H1 (cell line): ENCODE results near the gene UPF2. TPM values are rescaled to one million over a fixed set of nuclear protein-coding genes. Genes with fewer than 3 reads are reported as not detected.
A peak's percentile ranks its signal among the peaks of the same experiment; 100 is the strongest.

Experiments used
- CTCF ChIA-PET: fragments of 300-600 bp; sonication (Branson Sonifier 250); formaldehyde crosslinking; loops from one replicate; lab custom pipeline; 2021; ENCODE audit not compliant: partially characterized antibody; lab: Charles Lee
- POLR2A ChIA-PET: fragments of 300-600 bp; sonication (Branson Sonifier 250); formaldehyde crosslinking; loops from one replicate; lab custom pipeline; 2021; ENCODE audit warnings: inconsistent platforms; ENCODE audit not compliant: partially characterized antibody; lab: Charles Lee
- DNase-seq, 2 experiments: peaks; one replicate each; pipeline versions ENCODE4 v3.0.0 to v3.0.0-alpha.2; 2010 to 2022; ENCODE audit warnings: low spot score in 2 of 2, low read depth in 1 of 2, mixed read lengths in 1 of 2
- FAIRE-seq: peaks from 2 replicates; lab custom pipeline; 2011; peaks lifted over from hg19 to GRCh38; lab: Jason Lieb, UNC
- H2AFZ ChIP-seq: 2 replicates; pipeline ENCODE4 v1.8.1; 2012; ENCODE audit warnings: low read length, inconsistent platforms
- H2AK5ac ChIP-seq: 2 replicates; pipeline ENCODE4 v1.6.1; 2013; ENCODE audit warnings: low read depth, low read length
- H2BK120ac ChIP-seq: replicated peaks from 2 replicates; pipeline ENCODE3; 2013; ENCODE audit warnings: low read depth, low read length, inconsistent platforms
- H2BK12ac ChIP-seq: 2 replicates; pipeline ENCODE4 v1.6.1; 2013; ENCODE audit warnings: low read depth, low read length
- H2BK15ac ChIP-seq: 2 replicates; pipeline ENCODE4 v1.6.1; 2013; ENCODE audit warnings: low read length
- H2BK20ac ChIP-seq: 2 replicates; pipeline ENCODE4 v1.6.1; 2013; ENCODE audit warnings: low read length
- H2BK5ac ChIP-seq: 2 replicates; pipeline ENCODE4 v1.6.1; 2013; ENCODE audit warnings: low read depth, low read length
- H3K14ac ChIP-seq: 2 replicates; pipeline ENCODE4 v1.6.1; 2013; ENCODE audit warnings: inconsistent platforms; ENCODE audit not compliant: insufficient read length
- H3K18ac ChIP-seq: 2 replicates; pipeline ENCODE4 v1.6.1; 2013; ENCODE audit warnings: low read length; ENCODE audit errors: extremely low read depth
- H3K23ac ChIP-seq: 2 replicates; pipeline ENCODE4 v1.6.1; 2013; ENCODE audit warnings: inconsistent platforms; ENCODE audit not compliant: insufficient read length
- H3K23me2 ChIP-seq: 2 replicates; pipeline ENCODE4 v1.6.1; 2013; ENCODE audit warnings: low read depth, low read length
- H3K27ac ChIP-seq: 2 replicates; pipeline ENCODE4 v1.6.1; 2011; ENCODE audit warnings: low read depth, low read length, inconsistent platforms
- H3K27me3 ChIP-seq, 4 experiments: replicated peaks in 1 of 4; 1 replicate in 1 of 4; 2 replicates in 3 of 4; pipeline versions ENCODE4 v1.6.1 to v1.8.1; 2011 to 2013; ENCODE audit warnings: low read length in 3 of 4, mild to moderate bottlenecking in 3 of 4, inconsistent platforms in 2 of 4, mixed read lengths in 2 of 4, moderate library complexity in 1 of 4; ENCODE audit not compliant: control insufficient read depth in 3 of 4, insufficient read depth in 3 of 4; ENCODE audit errors: extremely low read depth in 1 of 4
- H3K36me3 ChIP-seq, 4 experiments: 2 replicates each; pipeline versions ENCODE4 v1.6.1 to v1.8.1; 2011 to 2013; ENCODE audit warnings: mild to moderate bottlenecking in 4 of 4, low read length in 3 of 4, moderate library complexity in 2 of 4, control low read depth in 1 of 4, inconsistent platforms in 1 of 4; ENCODE audit not compliant: insufficient read depth in 4 of 4, control insufficient read depth in 2 of 4
- H3K4ac ChIP-seq: replicated peaks from 2 replicates; pipeline ENCODE3; 2013; ENCODE audit warnings: low read length, low read depth, mixed read lengths, inconsistent platforms; ENCODE audit not compliant: insufficient read length
- H3K4me1 ChIP-seq, 4 experiments: replicated peaks in 1 of 4; 1 replicate in 1 of 4; 2 replicates in 3 of 4; pipeline versions ENCODE4 v1.6.1 to v1.8.1; 2011 to 2013; ENCODE audit warnings: low read length in 3 of 4, inconsistent platforms in 2 of 4, mixed read lengths in 1 of 4; ENCODE audit not compliant: insufficient read depth in 4 of 4, control insufficient read depth in 3 of 4
- H3K4me2 ChIP-seq, 2 experiments: 2 replicates each; pipeline versions ENCODE4 v1.6.1 to v1.8.1; 2011 to 2013; ENCODE audit warnings: low read depth in 2 of 2, low read length in 2 of 2, control low read depth in 1 of 2, inconsistent platforms in 1 of 2, mild to moderate bottlenecking in 1 of 2; ENCODE audit not compliant: insufficient read depth in 1 of 2
- H3K4me3 ChIP-seq, 4 experiments: fragments of 200-600, 300-600 bp in 1 of 4; sonication (generic), shearing (Covaris generic), sonication (Bioruptor Twin) in 1 of 4; 2 replicates each; pipeline versions ENCODE4 v1.5.1 to v1.8.1; 2011 to 2016; ENCODE audit warnings: low read length in 4 of 4, low read depth in 3 of 4, control low read depth in 2 of 4, inconsistent platforms in 2 of 4, mild to moderate bottlenecking in 2 of 4, mixed read lengths in 1 of 4, moderate library complexity in 1 of 4; ENCODE audit not compliant: insufficient read depth in 2 of 4; ENCODE audit errors: extremely low read depth in 1 of 4
- H3K56ac ChIP-seq: replicated peaks from 2 replicates; pipeline ENCODE3; 2013; ENCODE audit warnings: low read depth, mild to moderate bottlenecking, mixed read lengths, low read length, inconsistent platforms; ENCODE audit not compliant: insufficient read length
- H3K79me1 ChIP-seq: 2 replicates; pipeline ENCODE4 v1.6.1; 2013; ENCODE audit warnings: low read depth, low read length, control low read depth
- H3K79me2 ChIP-seq, 2 experiments: 2 replicates each; pipeline versions ENCODE4 v1.6.1 to v1.8.1; 2012 to 2013; ENCODE audit warnings: low read length in 2 of 2, mild to moderate bottlenecking in 2 of 2, inconsistent platforms in 1 of 2; ENCODE audit not compliant: insufficient read depth in 2 of 2, control insufficient read depth in 1 of 2
- H3K9ac ChIP-seq, 4 experiments: replicated peaks in 1 of 4; 1 replicate in 1 of 4; 2 replicates in 3 of 4; pipeline versions ENCODE4 v1.6.1 to v1.8.1; 2011 to 2013; ENCODE audit warnings: low read depth in 3 of 4, low read length in 3 of 4, control low read depth in 2 of 4, mild to moderate bottlenecking in 2 of 4, moderate library complexity in 2 of 4, inconsistent platforms in 1 of 4; ENCODE audit errors: extremely low read depth in 1 of 4
- H3K9me3 ChIP-seq, 2 experiments: 2 replicates each; pipeline versions ENCODE4 v1.6.1 to v1.8.1; 2012 to 2013; ENCODE audit warnings: mild to moderate bottlenecking in 2 of 2, moderate library complexity in 2 of 2, control low read depth in 1 of 2, inconsistent platforms in 1 of 2, low read depth in 1 of 2, low read length in 1 of 2, mixed read lengths in 1 of 2; ENCODE audit not compliant: insufficient read depth in 2 of 2
- H4K20me1 ChIP-seq, 2 experiments: replicated peaks in 1 of 2; 2 replicates each; pipeline versions ENCODE3 to v1.8.1; 2011 to 2013; ENCODE audit warnings: inconsistent platforms in 2 of 2, low read length in 2 of 2, mild to moderate bottlenecking in 1 of 2; ENCODE audit not compliant: insufficient read depth in 2 of 2, control insufficient read depth in 1 of 2
- H4K5ac ChIP-seq: 2 replicates; pipeline ENCODE4 v1.6.1; 2013; ENCODE audit warnings: low read length, low read depth, mixed read lengths, inconsistent platforms; ENCODE audit not compliant: insufficient read length
- H4K8ac ChIP-seq: 2 replicates; pipeline ENCODE4 v1.8.0; 2013; ENCODE audit warnings: mild to moderate bottlenecking, moderate library complexity, low read length, inconsistent platforms; ENCODE audit not compliant: insufficient read depth; ENCODE audit errors: extremely low read depth
- H4K91ac ChIP-seq: replicated peaks from 2 replicates; pipeline ENCODE3; 2013; ENCODE audit warnings: low read length, mixed read lengths, inconsistent platforms; ENCODE audit not compliant: insufficient read length
- SUZ12 ChIP-seq: fragments of 200-600 bp; sonication (generic); IDR thresholded peaks from 2 replicates; pipeline ENCODE4 v1.6.1; 2012; ENCODE audit warnings: mild to moderate bottlenecking, inconsistent platforms, low read length, moderate library complexity, mixed read lengths
- TEAD4 ChIP-seq: IDR thresholded peaks from 2 replicates; pipeline ENCODE4 v1.6.1; 2012; ENCODE audit warnings: low read depth, low read length, inconsistent platforms, mixed read lengths
- YY1 ChIP-seq: IDR thresholded peaks from 2 replicates; pipeline ENCODE4 v1.6.1; 2011; ENCODE audit warnings: low read depth, mild to moderate bottlenecking, low read length
- WGBS, 2 experiments: shearing (Covaris generic) in 1 of 2; methylation state at CpG; one replicate each; pipeline versions ENCODE4 v1.1.6 to v1.1.7; 2013 to 2015; ENCODE audit warnings: low lambda C conversion rate in 2 of 2, mixed read lengths in 2 of 2, inconsistent platforms in 1 of 2, low coverage in 1 of 2, missing lambda C conversion rate in 1 of 2; ENCODE audit not compliant: insufficient replicate concordance in 2 of 2, insufficient coverage in 1 of 2, insufficient read length in 1 of 2; ENCODE audit errors: extremely low coverage in 1 of 2, missing lambda C conversion rate in 1 of 2; 5-methylcytosine and 5-hydroxymethylcytosine counted together
- polyA plus RNA-seq, 7 experiments: library from polyadenylated mRNA; depleted of rRNA in 3 of 7; stranded (reverse) in 5 of 7; unstranded in 2 of 7; fragments of >200 nt in 5 of 7; fragments of 200-250 nt in 2 of 7; gene quantifications; 1 replicate in 5 of 7; 2 replicates in 1 of 7; 4 replicates in 1 of 7; pipeline versions ENCODE4 v1.2.1 to v1.2.3, GENCODE V29; 2011 to 2013; ENCODE audit warnings: missing spikeins in 2 of 7, mixed read lengths in 2 of 7
- total RNA-seq: library from RNA; stranded (reverse); fragmentation: NEBNext Ultra II Directional; extraction: Animal tissue kit (Norgen Biotek cat#: 25700); gene quantifications from 2 replicates; pipeline ENCODE4 v1.2.1, GENCODE V29; 2021

UPF2 gene
- total and polyA plus RNA-seq, 2 of the 8 experiments (the other 6 are each of a cell fraction or from before 2014, with no cell fraction given), result 6.2 to 32.8 TPM

DNA sequence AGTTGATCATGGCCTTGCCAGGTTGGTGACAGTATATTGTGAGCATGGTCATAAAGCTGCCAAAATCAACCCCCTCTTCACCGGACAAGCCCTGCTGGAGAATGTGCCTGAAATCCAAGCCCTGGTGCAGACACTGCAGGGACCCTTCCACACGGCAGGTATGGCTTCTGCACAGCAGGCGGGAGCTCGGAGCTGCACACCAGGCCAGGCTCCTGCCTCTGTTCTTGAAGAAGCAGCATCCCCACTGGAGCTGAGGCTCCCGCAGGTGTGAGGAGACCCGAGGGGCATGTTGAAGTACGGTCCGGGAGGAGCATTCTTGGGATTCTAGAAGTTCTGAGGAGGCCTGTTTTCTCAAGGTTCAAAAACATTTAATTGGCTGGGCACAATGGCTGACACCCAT, 38.9 kb upstream of the UPF2 start:
- H3K79me2 ChIP-seq, result no peaks in the 10 kb centered on the region; a peak in 1 of 4 replicates
- H2BK120ac ChIP-seq, result no peak overlapping the region
- DNase-seq (peak; percentile 5 to 48), FAIRE-seq (no peak)
- H3K27me3 ChIP-seq, result no peaks in the 10 kb centered on the region
- no peaks in the 10 kb centered on the region for H3K23me2 ChIP-seq
- no peak overlapping the region for H3K23ac ChIP-seq
- 71% methylated on average over 8 of the region's 8 CpGs; no CpG with 5 or more reads in 1 of the 2 experiments for WGBS, 2 experiments
- H3K9ac ChIP-seq, result no peak overlapping the region
- H3K4me1 ChIP-seq, result no peaks in the 10 kb centered on the region; a peak in 1 of 7 replicates
- no peak overlapping the region for H3K4ac ChIP-seq
- H3K79me1 ChIP-seq, result peaks cover 4% of the 10 kb centered on the region; the same call in 1 of the 2 replicates
- H4K5ac ChIP-seq, result no peak overlapping the region
- H3K18ac ChIP-seq, result no peak overlapping the region
- no peak overlapping the region for H2BK5ac ChIP-seq
- peaks cover 2 to 40% (median 7%) of the 10 kb centered on the region in 4 experiments; a peak in 5 of 8 replicates for H3K36me3 ChIP-seq
- TF ChIP-seq YY1 (0 out of 2 replicates have a peak, but pooled peaks have one; percentile 9), SUZ12 (no peak), TEAD4 (peak; percentile 91)
- no peak overlapping the region for H3K4me2 ChIP-seq
- H3K9me3 ChIP-seq, result no peaks in the 10 kb centered on the region
- H2AFZ ChIP-seq, result no peak overlapping the region
- H3K27ac ChIP-seq, result no peak overlapping the region
- H2AK5ac ChIP-seq, result no peak overlapping the region
- H2BK20ac ChIP-seq, result no peak overlapping the region
- POLR2A ChIA-PET, result interaction anchor here (0.6 to 3.3 kb wide), 7 partner anchors 8 to 108 kb away, joined by 3 to 19 read pairs (median 4); partner anchors contain the start of gene DHTKD1
- no peak overlapping the region for H3K14ac ChIP-seq
- H4K91ac ChIP-seq, result no peak overlapping the region
- no peak overlapping the region for H2BK15ac ChIP-seq
- H4K20me1 ChIP-seq, result no peaks in the 10 kb centered on the region
- H3K56ac ChIP-seq, result no peak overlapping the region
- no peak overlapping the region; the same call in 1 of the 2 replicates for H4K8ac ChIP-seq
- H3K4me3 ChIP-seq, result 0 out of 8 replicates have a peak overlapping the region, but pooled peaks of 1 of the 4 experiments have one; percentile 2
- H2BK12ac ChIP-seq, result no peak overlapping the region
- CTCF ChIA-PET, result no interaction called here
